Omental fat pad (tissue), 4 donors: ENCODE results near the gene EGLN1. TPM values are rescaled to one million over a fixed set of nuclear protein-coding genes. Genes with fewer than 3 reads are reported as not detected.

ENCODE experiments used
- ATAC-seq: fragments of 150-250 bp; one replicate; pipeline ENCODE4 v1.9.1; 2016; ENCODE audit warnings: mild to moderate bottlenecking, moderate library complexity; ENCODE audit not compliant: low FRiP score
- DNase-seq: peaks from one replicate; pipeline ENCODE4 v3.0.0-alpha.2; 2019; ENCODE audit warnings: low spot score
- total RNA-seq, 4 donors: library from RNA; depleted of rRNA; stranded (reverse); fragments of >200 nt; gene quantifications; one replicate each; pipeline ENCODE4 v1.1.0, GENCODE V29; 2016
- TF ChIP-seq, protein P1 (sequence below), 3 donors: fragments of 450-650 bp; IDR thresholded peaks; one replicate each; pipeline ENCODE4 v1.5.1; 2016 to 2017; ENCODE audit warnings: antibody characterized with exemption in 3 of 3, mild to moderate bottlenecking in 3 of 3, moderate library complexity in 2 of 3

Gene EGLN1
- total RNA-seq, 4 donors from 2014 or later: 24.6 to 48.2 (median 37.2) TPM

DNA sequence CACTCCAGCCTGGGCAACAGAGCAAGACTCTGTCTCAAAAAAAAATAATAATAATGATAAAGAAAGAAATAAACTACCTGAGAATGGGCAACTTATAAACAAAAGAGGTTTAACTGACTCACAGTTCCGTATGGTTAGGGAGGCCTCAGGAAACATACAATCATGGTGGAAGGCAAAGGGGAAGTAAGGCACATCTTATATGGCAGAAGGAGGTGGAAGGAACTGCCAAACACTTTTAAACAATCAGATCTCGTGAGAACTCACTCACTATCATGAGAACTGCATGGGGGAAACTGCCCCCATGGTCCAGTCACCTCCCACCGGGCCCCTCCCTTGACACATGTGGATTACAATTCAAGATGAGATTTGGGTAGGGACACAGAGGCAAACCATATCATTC lies 6.3 kb upstream of the EGLN1 start:
- ATAC-seq (no peak), DNase-seq (no peak)
- TF ChIP-seq, protein P1, sequence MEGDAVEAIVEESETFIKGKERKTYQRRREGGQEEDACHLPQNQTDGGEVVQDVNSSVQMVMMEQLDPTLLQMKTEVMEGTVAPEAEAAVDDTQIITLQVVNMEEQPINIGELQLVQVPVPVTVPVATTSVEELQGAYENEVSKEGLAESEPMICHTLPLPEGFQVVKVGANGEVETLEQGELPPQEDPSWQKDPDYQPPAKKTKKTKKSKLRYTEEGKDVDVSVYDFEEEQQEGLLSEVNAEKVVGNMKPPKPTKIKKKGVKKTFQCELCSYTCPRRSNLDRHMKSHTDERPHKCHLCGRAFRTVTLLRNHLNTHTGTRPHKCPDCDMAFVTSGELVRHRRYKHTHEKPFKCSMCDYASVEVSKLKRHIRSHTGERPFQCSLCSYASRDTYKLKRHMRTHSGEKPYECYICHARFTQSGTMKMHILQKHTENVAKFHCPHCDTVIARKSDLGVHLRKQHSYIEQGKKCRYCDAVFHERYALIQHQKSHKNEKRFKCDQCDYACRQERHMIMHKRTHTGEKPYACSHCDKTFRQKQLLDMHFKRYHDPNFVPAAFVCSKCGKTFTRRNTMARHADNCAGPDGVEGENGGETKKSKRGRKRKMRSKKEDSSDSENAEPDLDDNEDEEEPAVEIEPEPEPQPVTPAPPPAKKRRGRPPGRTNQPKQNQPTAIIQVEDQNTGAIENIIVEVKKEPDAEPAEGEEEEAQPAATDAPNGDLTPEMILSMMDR (IDR thresholded peaks at IDR 0.05): no peak

DNA sequence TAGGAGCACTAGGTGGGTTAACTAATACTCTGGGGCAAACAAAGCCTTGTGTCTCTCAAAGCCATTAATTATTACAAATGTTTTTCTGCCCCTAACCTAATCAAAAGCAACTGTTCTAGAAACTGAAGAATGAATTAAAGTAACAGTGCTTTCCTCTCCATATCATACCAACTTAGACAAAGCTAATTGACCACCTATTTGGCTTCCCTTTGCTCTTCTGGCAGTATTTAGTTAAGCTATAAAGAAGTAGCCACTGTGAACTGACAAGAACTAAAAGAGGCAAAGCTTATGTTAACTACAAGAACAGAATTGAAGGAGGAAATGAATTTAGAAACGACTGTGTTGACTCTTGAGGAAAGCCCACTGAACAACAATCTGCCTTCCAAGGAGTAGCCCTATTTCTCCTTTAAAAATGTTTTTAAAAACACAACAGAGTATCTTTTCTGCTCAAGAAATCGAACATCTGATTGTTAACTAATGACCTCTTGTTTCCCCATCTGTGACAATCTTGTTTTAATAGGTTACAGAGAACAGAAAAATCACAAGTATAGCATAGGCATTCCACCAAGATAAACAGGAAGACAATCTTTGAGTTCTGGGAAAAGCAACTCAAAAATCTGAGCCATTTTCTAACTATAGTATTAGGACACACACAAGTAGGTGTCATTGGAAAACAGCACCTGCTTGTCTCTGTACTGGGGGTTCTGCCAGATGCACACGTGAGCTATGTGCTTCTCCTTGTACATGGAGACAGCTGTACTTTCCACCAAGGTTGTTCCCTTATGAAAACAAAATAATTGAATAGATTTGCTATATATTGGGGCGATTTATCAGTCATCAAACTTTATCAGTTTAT lies 3.1 kb upstream of the EGLN1 start:
- TF ChIP-seq, protein P1 (IDR thresholded peaks at IDR 0.05): no peak
- DNase-seq (no peak), ATAC-seq (no peak)

DNA sequence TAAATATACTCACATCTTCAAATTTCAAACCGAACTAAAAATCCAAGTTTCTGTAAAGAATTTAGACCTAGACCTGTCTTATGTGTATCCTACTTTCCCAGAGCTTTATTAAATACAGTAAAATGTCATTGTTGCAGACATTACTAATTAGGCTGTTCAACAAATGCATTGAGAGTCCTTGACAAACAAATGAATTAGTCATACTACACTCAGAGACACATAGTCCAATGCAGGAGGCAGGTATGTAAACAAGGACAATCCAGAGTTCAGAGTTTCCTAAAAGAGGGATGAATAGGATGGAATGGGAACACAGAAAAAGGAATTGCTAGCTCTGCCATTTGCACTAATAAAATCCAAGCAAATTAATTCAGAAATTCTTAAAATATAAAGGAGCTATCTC lies 1.6 kb upstream of the EGLN1 start:
- DNase-seq (no peak), ATAC-seq (no peak)
- TF ChIP-seq, protein P1 (IDR thresholded peaks at IDR 0.05): no peak

DNA sequence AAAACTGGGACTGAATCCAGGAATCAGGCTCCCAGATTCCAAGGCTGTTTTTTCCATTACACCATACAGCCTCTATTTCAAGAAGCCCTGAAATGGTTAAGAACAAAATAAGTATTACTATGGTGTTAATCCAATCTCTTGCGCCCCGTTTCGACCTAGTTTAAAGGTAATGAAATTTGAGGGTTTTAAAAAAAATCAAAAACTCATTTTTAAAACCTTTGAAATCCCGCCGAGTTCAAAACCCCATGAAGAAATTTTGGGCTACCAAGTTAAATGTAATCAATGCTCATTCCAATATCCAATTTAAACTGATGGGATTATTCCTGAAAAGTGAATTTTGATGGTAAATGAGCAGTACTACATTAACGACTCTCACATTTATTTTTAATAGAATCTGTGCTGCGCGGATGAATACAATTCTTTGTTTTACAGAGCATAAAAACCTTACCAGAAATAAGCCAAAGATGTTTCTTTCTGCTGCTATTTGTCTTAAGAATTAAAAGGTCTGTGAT lies 767 bp upstream of the EGLN1 start:
- ATAC-seq: no peak
- DNase-seq: no peak
- TF ChIP-seq, protein P1 (IDR thresholded peaks at IDR 0.05): no peak

DNA sequence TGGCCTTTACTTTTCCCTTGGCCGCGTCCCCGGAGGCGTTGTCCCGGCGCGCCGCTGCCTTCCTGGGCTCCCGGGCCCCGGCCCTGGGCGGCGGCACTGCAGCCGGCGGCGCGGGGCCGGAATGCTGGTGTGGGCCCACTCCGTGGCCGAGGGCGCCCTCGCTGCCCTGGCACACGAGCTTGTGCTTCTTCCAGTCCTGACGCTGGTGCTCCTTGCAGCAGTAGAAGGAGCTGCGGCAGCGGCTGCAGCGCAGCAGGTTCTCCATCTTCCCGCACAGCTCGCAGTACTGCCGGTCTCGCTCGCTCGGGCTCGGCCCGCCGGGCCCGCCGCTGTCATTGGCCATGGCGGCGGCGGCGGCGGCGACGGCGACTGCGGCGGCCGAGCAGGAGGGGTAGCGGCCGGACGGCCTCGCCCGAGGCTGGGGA lies 529 bp downstream of the EGLN1 start:
- DNase-seq: no peak

DNA sequence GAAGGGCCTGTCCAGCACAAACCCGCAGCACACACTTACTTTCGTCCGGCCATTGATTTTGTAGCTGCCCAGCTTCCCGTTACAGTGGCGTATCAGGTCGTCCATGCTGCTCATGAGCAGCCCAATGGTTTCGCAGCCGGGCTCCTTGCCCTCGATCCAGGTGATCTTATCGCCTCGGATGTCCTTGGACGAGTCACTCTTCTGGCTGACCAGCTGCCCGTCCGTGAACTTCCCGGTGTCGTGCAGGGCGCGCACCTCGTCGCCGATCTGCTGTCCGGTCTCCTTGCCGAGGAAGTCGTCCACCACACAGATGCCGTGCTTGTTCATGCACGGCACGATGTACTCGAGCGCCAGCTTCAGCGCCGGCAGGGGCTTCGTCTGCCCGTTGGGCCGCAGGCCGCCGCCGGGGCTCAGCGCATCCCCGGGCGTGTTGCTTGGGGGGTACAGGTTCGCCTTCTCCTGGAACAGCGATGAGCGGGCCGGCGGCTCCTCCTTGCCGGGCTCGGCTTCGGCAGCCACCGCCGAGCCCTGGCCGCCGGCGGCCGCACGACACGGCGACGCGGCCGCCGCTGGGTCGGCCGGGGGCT lies 1.0 kb downstream of the EGLN1 start:
- ATAC-seq (peak; percentile 2), DNase-seq (no peak)
- TF ChIP-seq, protein P1 (IDR thresholded peaks at IDR 0.05): no peak

More for the DNA sequence above, 529 bp downstream of the EGLN1 start:
- TF ChIP-seq, protein P1 (IDR thresholded peaks at IDR 0.05): no peak
- peak; percentile 54 for ATAC-seq
